ENCODE results near the gene RTEL1.

Gene RTEL1

GRCh38 chr20:63743210-63743970 lies 85.3 kb downstream of the RTEL1 start:
- DNase-seq: no peak

- no peak for DNase-seq
Measured at GRCh38 chr20:63744158-63744557, 86.0 kb downstream of the RTEL1 start.

GRCh38 chr20:63744574-63745423 lies 86.7 kb downstream of the RTEL1 start:
- DNase-seq: no peak

GRCh38 chr20:63745424-63745805 lies 87.3 kb downstream of the RTEL1 start:
- DNase-seq: no peak

All from fibroblast of skin of right biceps (primary cell).